Spinal cord (tissue), 10 donors: ENCODE results near the gene ZFHX3. TPM values are rescaled to one million over a fixed set of nuclear protein-coding genes. Genes with fewer than 3 reads are reported as not detected.
A peak's percentile ranks its signal among the peaks of the same experiment; 100 is the strongest.
"Not testable (repeated sequence)": the region's sequence is repeated elsewhere in the genome, so short reads cannot be mapped to it uniquely, and the experiment has no call there.

Experiments
- DNase-seq, 6 donors: peaks; one replicate each; pipeline versions ENCODE4 v3.0.0 to v3.0.0-alpha.2; 2013 to 2015; ENCODE audit warnings: low spot score in 6 of 6, low read depth in 4 of 6
- H3K27ac ChIP-seq: one replicate; pipeline ENCODE4 v1.5.1; 2013; ENCODE audit warnings: low read depth, low read length, control low read depth
- H3K27me3 ChIP-seq: one replicate; pipeline ENCODE4 v1.6.1; 2013; ENCODE audit warnings: low read length; ENCODE audit not compliant: control insufficient read depth, insufficient read depth
- H3K36me3 ChIP-seq: one replicate; pipeline ENCODE4 v1.6.1; 2013; ENCODE audit warnings: low read length; ENCODE audit not compliant: control insufficient read depth, insufficient read depth
- H3K4me1 ChIP-seq: one replicate; pipeline ENCODE4 v1.6.1; 2013; ENCODE audit warnings: low read length; ENCODE audit not compliant: control insufficient read depth, insufficient read depth
- H3K4me3 ChIP-seq: one replicate; pipeline ENCODE4 v1.5.1; 2013; ENCODE audit warnings: low read depth, low read length, control low read depth
- H3K9me3 ChIP-seq: one replicate; pipeline ENCODE4 v1.6.1; 2013; ENCODE audit warnings: low read length; ENCODE audit not compliant: control insufficient read depth, insufficient read depth
- WGBS: methylation state at CpG from one replicate; pipeline ENCODE4 v1.1.5; 2013; ENCODE audit warnings: missing lambda C conversion rate; ENCODE audit not compliant: insufficient coverage; 5-methylcytosine and 5-hydroxymethylcytosine counted together
- polyA plus RNA-seq, 2 donors: library from polyadenylated mRNA; unstranded; fragments of 120-200 nt; gene quantifications; one replicate each; pipeline ENCODE4 v1.2.1, GENCODE V29; 2013; ENCODE audit not compliant: insufficient read length in 2 of 2
- total RNA-seq, 2 donors: library from RNA; depleted of rRNA in 1 of 2; stranded (reverse); fragments of 120-200 nt in 1 of 2; fragments of >200 nt in 1 of 2; gene quantifications; one replicate each; pipeline versions ENCODE4 v1.2.3 to v1.2.4, GENCODE V29; 2013 to 2014
- donor health status: healthy.

ZFHX3 gene
- total and polyA plus RNA-seq, 4 donors, result 10.7 to 16.6 (median 13.1) TPM

DNA sequence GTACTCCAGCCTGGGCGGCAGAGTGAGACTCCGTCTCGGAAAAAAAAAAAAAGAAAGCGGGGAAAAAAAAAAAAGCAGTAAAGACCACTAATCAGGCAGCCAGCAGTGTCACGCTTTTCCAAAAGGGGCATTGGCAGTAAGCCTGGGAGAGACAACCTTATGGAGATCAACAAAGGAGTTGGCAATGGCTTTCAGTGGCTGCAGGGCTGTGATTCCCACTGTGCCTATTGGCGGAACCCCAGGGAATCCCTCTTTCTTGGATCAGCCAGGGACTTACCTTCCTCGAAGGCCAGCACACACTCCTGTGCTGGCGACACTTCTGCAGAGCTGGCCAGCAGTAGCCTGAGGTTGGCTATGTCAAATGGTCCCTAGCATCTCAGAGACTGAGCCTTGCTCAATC, 43.2 kb upstream of the ZFHX3 start:
- Histone ChIP-seq H3K4me3 (no peak overlapping the region), H3K9me3 (no peaks in the 10 kb centered on the region), H3K4me1 (peaks cover 28% of the 10 kb centered on the region), H3K27ac (no peak overlapping the region), H3K27me3 (no peaks in the 10 kb centered on the region), H3K36me3 (no peaks in the 10 kb centered on the region)
- 56% methylated on average over 8 of the region's 8 CpGs for WGBS
- peak in 2 of 6 donors; percentile 44 to 54 for DNase-seq

DNA sequence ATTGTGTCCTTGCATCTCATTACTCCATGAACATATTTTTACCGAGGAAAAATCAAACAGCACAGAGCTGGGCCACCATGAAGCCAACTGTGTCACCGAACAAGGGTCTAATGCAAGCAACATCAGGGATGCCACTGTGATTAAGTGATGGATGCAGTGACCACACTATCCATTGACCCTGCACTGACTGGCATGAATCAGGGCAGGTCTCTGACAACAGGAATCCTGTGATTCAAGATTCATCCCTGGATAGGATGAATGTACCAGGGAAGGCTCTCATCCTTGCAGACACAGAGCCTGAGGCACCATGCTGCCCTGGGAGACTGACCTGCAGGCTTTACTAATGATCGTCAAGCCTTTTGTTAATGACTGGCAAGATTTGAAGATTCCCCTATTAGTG, 41.5 kb upstream of the ZFHX3 start:
- Histone ChIP-seq H3K9me3 (no peaks in the 10 kb centered on the region), H3K27me3 (no peaks in the 10 kb centered on the region), H3K4me1 (peaks cover 23% of the 10 kb centered on the region), H3K36me3 (no peaks in the 10 kb centered on the region), H3K27ac (no peak overlapping the region), H3K4me3 (no peak overlapping the region)
- WGBS, result 86% methylated on average over 1 of the region's 3 CpGs
- DNase-seq, result no peak

GRCh38 chr16:73086108-73086507, 38.2 kb upstream of the ZFHX3 start:
- no peaks in the 10 kb centered on the region for H3K27me3 ChIP-seq
- no peaks in the 10 kb centered on the region for H3K36me3 ChIP-seq
- H3K9me3 ChIP-seq, result no peaks in the 10 kb centered on the region
- H3K4me3 ChIP-seq, result no peak overlapping the region
- WGBS, result no CpG with 5 or more reads among the region's 4 CpGs
- no peak for DNase-seq
- H3K4me1 ChIP-seq, result peaks cover 2% of the 10 kb centered on the region
- no peak overlapping the region for H3K27ac ChIP-seq

DNA sequence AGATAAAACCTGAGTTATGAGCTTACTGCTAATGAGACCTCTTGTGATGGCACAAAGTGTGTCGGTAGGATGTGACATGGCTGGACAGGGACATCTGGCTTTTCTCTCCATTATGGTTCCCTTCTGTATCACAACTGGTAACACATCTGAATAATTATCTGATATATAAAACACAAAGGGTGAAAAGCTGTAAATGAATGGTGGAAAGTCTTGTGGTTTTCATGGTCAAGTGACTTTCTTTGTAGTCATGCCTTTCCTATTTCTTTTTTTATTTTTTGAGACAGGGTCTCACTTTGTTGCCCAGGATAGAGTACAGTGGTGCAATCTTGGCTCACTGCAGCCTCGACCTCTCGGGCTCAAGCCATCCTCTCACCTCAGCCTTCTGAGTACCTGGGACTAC, 35.3 kb upstream of the ZFHX3 start:
- H3K9me3 ChIP-seq, result no peaks in the 10 kb centered on the region
- H3K4me1 ChIP-seq, result no peaks in the 10 kb centered on the region
- H3K27me3 ChIP-seq, result no peaks in the 10 kb centered on the region
- DNase-seq, result no peak
- no peak overlapping the region for H3K4me3 ChIP-seq
- 100% methylated on average over 1 of the region's 3 CpGs for WGBS
- no peak overlapping the region for H3K27ac ChIP-seq
- H3K36me3 ChIP-seq, result no peaks in the 10 kb centered on the region

- not testable (repeated sequence) for H3K27me3 ChIP-seq, H3K27ac ChIP-seq, DNase-seq, H3K9me3 ChIP-seq, H3K4me3 ChIP-seq, H3K4me1 ChIP-seq, H3K36me3 ChIP-seq
- WGBS, result no CpG with 5 or more reads among the region's 4 CpGs
These were observed 34.7 kb upstream of the ZFHX3 start for GRCh38 chr16:73082634-73083051.

- H3K4me1 ChIP-seq, result no peaks in the 10 kb centered on the region
- no peak overlapping the region for H3K4me3 ChIP-seq
- 100% methylated on average over 1 of the region's 1 CpG for WGBS
- no peaks in the 10 kb centered on the region for H3K9me3 ChIP-seq
- H3K27me3 ChIP-seq, result no peaks in the 10 kb centered on the region
- DNase-seq, result no peak
- no peak overlapping the region for H3K27ac ChIP-seq
- H3K36me3 ChIP-seq, result no peaks in the 10 kb centered on the region
These were observed 33.0 kb upstream of the ZFHX3 start for GRCh38 chr16:73080931-73081330.

- H3K4me3 ChIP-seq, result no peak overlapping the region
These were observed 28.4 kb upstream of the ZFHX3 start for GRCh38 chr16:73076324-73076810.

GRCh38 chr16:73074382-73074781, 26.5 kb upstream of the ZFHX3 start:
- no peak for DNase-seq
- H3K4me1 ChIP-seq, result peaks cover 15% of the 10 kb centered on the region
- H3K4me3 ChIP-seq, result no peak overlapping the region
- H3K27ac ChIP-seq, result no peak overlapping the region
- no peaks in the 10 kb centered on the region for H3K36me3 ChIP-seq
- H3K27me3 ChIP-seq, result peaks cover 19% of the 10 kb centered on the region
- WGBS, result 86% methylated on average over 4 of the region's 9 CpGs
- no peaks in the 10 kb centered on the region for H3K9me3 ChIP-seq

More at GRCh38 chr16:73076324-73076810, 28.4 kb upstream of the ZFHX3 start:
- DNase-seq, result peak in 1 of 6 donors; percentile 76
- no peaks in the 10 kb centered on the region for H3K36me3 ChIP-seq
- H3K27ac ChIP-seq, result no peak overlapping the region
- no CpG with 5 or more reads among the region's 6 CpGs for WGBS
- H3K4me1 ChIP-seq, result peaks cover 5% of the 10 kb centered on the region
- peaks cover 4% of the 10 kb centered on the region for H3K27me3 ChIP-seq
- no peaks in the 10 kb centered on the region for H3K9me3 ChIP-seq

DNA sequence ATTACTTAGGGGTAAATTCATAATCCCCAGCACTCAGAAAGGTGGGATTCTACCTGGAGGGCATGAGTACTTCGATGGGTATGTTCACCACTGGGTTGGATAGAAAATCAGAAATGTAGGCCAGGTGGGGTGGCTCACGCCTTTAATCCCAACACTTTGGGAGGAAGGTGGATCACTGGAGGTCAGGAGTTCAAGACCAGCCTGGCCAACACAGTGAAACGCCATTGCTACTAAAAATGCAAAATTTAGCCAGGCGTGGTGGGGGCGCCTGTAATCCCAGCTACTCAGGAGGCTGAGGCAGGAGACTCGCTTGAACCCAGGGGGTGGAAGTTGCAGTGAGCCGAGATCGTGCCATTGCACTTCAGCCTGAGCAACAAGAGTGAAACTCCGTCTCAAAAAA, 24.1 kb upstream of the ZFHX3 start:
- DNase-seq, H3K4me3 ChIP-seq, H3K36me3 ChIP-seq, H3K27ac ChIP-seq, H3K9me3 ChIP-seq: not testable (repeated sequence)
- H3K27me3 ChIP-seq, result peaks cover 42% of the 10 kb centered on the region
- peaks cover 28% of the 10 kb centered on the region for H3K4me1 ChIP-seq
- 96% methylated on average over 6 of the region's 9 CpGs for WGBS

- H3K36me3 ChIP-seq, result no peaks in the 10 kb centered on the region
- no peak overlapping the region for H3K4me3 ChIP-seq
- peaks cover 35% of the 10 kb centered on the region for H3K4me1 ChIP-seq
- 7% methylated on average over 12 of the region's 17 CpGs for WGBS
- no peaks in the 10 kb centered on the region for H3K9me3 ChIP-seq
- peaks cover 49% of the 10 kb centered on the region for H3K27me3 ChIP-seq
- DNase-seq, result peak in 2 of 6 donors; percentile 78 to 91
- H3K27ac ChIP-seq, result peak overlapping the region; percentile 35
These were observed 23.4 kb upstream of the ZFHX3 start for GRCh38 chr16:73071131-73071940.
